Measurements from ENCODE around the gene TRPM5. TPM values are rescaled to one million over a fixed set of nuclear protein-coding genes. Genes with fewer than 3 reads are reported as not detected.

Gene TRPM5
- total and polyA plus RNA-seq, 2 of the 8 experiments (the other 6 are each of a cell fraction or from before 2014, with no cell fraction given): 0.02 TPM; not detected in 1

DNA sequence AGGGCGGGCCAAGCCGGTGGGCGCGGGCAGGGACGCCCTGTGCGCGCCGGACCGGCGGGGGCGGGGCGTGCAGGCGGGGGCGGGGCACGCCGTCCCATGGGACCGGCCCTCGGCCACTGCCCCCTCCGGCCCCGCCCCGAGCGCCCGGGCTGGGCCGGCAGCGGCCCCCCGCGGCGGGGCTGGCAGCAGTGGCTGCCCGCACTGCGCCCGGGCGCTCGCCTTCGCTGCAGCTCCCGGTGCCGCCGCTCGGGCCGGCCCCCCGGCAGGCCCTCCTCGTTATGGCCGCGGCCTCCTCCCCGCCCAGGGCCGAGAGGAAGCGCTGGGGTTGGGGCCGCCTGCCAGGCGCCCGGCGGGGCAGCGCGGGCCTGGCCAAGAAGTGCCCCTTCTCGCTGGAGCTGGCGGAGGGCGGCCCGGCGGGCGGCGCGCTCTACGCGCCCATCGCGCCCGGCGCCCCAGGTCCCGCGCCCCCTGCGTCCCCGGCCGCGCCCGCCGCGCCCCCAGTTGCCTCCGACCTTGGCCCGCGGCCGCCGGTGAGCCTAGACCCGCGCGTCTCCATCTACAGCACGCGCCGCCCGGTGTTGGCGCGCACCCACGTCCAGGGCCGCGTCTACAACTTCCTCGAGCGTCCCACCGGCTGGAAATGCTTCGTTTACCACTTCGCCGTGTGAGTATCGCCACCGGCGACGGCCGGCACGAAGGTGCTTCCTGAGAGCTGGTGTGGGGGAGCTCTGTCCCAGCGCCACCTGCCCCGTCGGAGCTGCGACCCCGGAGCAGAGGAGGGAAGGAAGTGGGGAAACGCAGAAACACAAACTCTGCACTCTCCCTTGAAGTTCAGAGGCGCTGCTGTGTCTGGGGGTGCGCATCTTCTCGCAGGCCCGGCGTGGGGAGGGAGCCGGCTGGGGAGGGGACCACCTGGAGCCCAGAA lies 769 bp upstream of the TRPM5 start, which contains the start of gene KCNQ1 (continued):
- TF ChIP-seq, protein P1, sequence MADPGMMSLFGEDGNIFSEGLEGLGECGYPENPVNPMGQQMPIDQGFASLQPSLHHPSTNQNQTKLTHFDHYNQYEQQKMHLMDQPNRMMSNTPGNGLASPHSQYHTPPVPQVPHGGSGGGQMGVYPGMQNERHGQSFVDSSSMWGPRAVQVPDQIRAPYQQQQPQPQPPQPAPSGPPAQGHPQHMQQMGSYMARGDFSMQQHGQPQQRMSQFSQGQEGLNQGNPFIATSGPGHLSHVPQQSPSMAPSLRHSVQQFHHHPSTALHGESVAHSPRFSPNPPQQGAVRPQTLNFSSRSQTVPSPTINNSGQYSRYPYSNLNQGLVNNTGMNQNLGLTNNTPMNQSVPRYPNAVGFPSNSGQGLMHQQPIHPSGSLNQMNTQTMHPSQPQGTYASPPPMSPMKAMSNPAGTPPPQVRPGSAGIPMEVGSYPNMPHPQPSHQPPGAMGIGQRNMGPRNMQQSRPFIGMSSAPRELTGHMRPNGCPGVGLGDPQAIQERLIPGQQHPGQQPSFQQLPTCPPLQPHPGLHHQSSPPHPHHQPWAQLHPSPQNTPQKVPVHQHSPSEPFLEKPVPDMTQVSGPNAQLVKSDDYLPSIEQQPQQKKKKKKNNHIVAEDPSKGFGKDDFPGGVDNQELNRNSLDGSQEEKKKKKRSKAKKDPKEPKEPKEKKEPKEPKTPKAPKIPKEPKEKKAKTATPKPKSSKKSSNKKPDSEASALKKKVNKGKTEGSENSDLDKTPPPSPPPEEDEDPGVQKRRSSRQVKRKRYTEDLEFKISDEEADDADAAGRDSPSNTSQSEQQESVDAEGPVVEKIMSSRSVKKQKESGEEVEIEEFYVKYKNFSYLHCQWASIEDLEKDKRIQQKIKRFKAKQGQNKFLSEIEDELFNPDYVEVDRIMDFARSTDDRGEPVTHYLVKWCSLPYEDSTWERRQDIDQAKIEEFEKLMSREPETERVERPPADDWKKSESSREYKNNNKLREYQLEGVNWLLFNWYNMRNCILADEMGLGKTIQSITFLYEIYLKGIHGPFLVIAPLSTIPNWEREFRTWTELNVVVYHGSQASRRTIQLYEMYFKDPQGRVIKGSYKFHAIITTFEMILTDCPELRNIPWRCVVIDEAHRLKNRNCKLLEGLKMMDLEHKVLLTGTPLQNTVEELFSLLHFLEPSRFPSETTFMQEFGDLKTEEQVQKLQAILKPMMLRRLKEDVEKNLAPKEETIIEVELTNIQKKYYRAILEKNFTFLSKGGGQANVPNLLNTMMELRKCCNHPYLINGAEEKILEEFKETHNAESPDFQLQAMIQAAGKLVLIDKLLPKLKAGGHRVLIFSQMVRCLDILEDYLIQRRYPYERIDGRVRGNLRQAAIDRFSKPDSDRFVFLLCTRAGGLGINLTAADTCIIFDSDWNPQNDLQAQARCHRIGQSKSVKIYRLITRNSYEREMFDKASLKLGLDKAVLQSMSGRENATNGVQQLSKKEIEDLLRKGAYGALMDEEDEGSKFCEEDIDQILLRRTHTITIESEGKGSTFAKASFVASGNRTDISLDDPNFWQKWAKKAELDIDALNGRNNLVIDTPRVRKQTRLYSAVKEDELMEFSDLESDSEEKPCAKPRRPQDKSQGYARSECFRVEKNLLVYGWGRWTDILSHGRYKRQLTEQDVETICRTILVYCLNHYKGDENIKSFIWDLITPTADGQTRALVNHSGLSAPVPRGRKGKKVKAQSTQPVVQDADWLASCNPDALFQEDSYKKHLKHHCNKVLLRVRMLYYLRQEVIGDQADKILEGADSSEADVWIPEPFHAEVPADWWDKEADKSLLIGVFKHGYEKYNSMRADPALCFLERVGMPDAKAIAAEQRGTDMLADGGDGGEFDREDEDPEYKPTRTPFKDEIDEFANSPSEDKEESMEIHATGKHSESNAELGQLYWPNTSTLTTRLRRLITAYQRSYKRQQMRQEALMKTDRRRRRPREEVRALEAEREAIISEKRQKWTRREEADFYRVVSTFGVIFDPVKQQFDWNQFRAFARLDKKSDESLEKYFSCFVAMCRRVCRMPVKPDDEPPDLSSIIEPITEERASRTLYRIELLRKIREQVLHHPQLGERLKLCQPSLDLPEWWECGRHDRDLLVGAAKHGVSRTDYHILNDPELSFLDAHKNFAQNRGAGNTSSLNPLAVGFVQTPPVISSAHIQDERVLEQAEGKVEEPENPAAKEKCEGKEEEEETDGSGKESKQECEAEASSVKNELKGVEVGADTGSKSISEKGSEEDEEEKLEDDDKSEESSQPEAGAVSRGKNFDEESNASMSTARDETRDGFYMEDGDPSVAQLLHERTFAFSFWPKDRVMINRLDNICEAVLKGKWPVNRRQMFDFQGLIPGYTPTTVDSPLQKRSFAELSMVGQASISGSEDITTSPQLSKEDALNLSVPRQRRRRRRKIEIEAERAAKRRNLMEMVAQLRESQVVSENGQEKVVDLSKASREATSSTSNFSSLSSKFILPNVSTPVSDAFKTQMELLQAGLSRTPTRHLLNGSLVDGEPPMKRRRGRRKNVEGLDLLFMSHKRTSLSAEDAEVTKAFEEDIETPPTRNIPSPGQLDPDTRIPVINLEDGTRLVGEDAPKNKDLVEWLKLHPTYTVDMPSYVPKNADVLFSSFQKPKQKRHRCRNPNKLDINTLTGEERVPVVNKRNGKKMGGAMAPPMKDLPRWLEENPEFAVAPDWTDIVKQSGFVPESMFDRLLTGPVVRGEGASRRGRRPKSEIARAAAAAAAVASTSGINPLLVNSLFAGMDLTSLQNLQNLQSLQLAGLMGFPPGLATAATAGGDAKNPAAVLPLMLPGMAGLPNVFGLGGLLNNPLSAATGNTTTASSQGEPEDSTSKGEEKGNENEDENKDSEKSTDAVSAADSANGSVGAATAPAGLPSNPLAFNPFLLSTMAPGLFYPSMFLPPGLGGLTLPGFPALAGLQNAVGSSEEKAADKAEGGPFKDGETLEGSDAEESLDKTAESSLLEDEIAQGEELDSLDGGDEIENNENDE (IDR thresholded peaks at IDR 0.05; ENCODE audit: insufficient replicate concordance, low read length): no peak
- TF ChIP-seq, protein P2, sequence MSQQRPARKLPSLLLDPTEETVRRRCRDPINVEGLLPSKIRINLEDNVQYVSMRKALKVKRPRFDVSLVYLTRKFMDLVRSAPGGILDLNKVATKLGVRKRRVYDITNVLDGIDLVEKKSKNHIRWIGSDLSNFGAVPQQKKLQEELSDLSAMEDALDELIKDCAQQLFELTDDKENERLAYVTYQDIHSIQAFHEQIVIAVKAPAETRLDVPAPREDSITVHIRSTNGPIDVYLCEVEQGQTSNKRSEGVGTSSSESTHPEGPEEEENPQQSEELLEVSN (IDR thresholded peaks at IDR 0.05): peak; percentile 56; the same call in 1 of the 2 replicates

All from H1 (cell line).